ENCODE data around the gene LPCAT2. TPM values are rescaled to one million over a fixed set of nuclear protein-coding genes. Genes with fewer than 3 reads are reported as not detected.
A peak's percentile ranks its signal among the peaks of the same experiment; 100 is the strongest.

Gene LPCAT2
- total and polyA plus RNA-seq, 2 of the 8 experiments (the other 6 are each of a cell fraction or from before 2014, with no cell fraction given): 2.2 to 10.6 TPM

- H4K20me1 ChIP-seq (replicated peaks in 1 of 2; ENCODE audit: control insufficient read depth in 1 of 2, insufficient read depth in 2 of 2, low read length in 2 of 2): peaks cover 0 to 6% of the 10 kb centered on the region in 2 experiments
- no peak overlapping the region for H3K9ac ChIP-seq (replicated peaks in 1 of 4; ENCODE audit: extremely low read depth in 1 of 4, low read depth in 3 of 4, low read length in 3 of 4)
- H3K4me1 ChIP-seq (replicated peaks in 1 of 4; ENCODE audit: control insufficient read depth in 3 of 4, insufficient read depth in 4 of 4, low read length in 3 of 4): peaks cover 3 to 16% (median 7%) of the 10 kb centered on the region in 4 experiments
- no peak overlapping the region; the same call in 1 of the 2 replicates for H2BK5ac ChIP-seq (ENCODE audit: low read depth, low read length)
- no peak overlapping the region for H2BK15ac ChIP-seq (ENCODE audit: low read length)
- H3K14ac ChIP-seq (ENCODE audit: insufficient read length): no peak overlapping the region
- H2BK120ac ChIP-seq (replicated peaks; ENCODE audit: low read depth, low read length): no peak overlapping the region
- H3K79me1 ChIP-seq (ENCODE audit: low read depth, low read length): no peaks in the 10 kb centered on the region; the same call in 1 of the 2 replicates
- 11% methylated on average over 14 of the region's 25 CpGs; no CpG with 5 or more reads in 1 of the 2 experiments for WGBS, 2 experiments (ENCODE audit: extremely low coverage in 1 of 2, insufficient coverage in 1 of 2, insufficient read length in 1 of 2, insufficient replicate concordance in 2 of 2, low coverage in 1 of 2, low lambda C conversion rate in 2 of 2, missing lambda C conversion rate in 1 of 2)
- no peak overlapping the region; the same call in 1 of the 2 replicates for H4K8ac ChIP-seq (ENCODE audit: extremely low read depth, insufficient read depth, low read length)
- H3K18ac ChIP-seq (ENCODE audit: extremely low read depth, low read length): 0 out of 2 replicates have a peak overlapping the region, but pooled peaks have one; percentile 67
- H3K9me3 ChIP-seq (ENCODE audit: insufficient read depth in 2 of 2, low read depth in 1 of 2, low read length in 1 of 2): no peaks in the 10 kb centered on the region
- no peak overlapping the region for H2BK20ac ChIP-seq (ENCODE audit: low read length)
- ChIA-PET CTCF (ENCODE audit: partially characterized antibody) (interaction anchor here (0.8 to 3.0 kb wide), 7 partner anchors 12 to 222 kb away, joined by 3 to 14 read pairs (median 4); no protein-coding TSS in a partner anchor), POLR2A (ENCODE audit: partially characterized antibody) (interaction anchor here (0.8 to 1.5 kb wide), 7 partner anchors 8 to 30 kb away, joined by 3 to 8 read pairs (median 4); no protein-coding TSS in a partner anchor)
- H2BK12ac ChIP-seq (ENCODE audit: low read depth, low read length): no peak overlapping the region
- H3K56ac ChIP-seq (replicated peaks; ENCODE audit: insufficient read length, low read depth, low read length): no peak overlapping the region
- no peaks in the 10 kb centered on the region for H3K79me2 ChIP-seq (ENCODE audit: control insufficient read depth in 1 of 2, insufficient read depth in 2 of 2, low read length in 2 of 2)
- no peak overlapping the region for H3K23ac ChIP-seq (ENCODE audit: insufficient read length)
- no peak overlapping the region for H3K27ac ChIP-seq (ENCODE audit: low read depth, low read length)
- peak overlapping the region; percentile 28 to 75 (median 65) for H3K4me3 ChIP-seq (ENCODE audit: extremely low read depth in 1 of 4, insufficient read depth in 2 of 4, low read depth in 3 of 4, low read length in 4 of 4)
- DNase-seq (ENCODE audit: low read depth in 1 of 2, low spot score in 2 of 2): peak in 1 of 2 experiments; percentile 63
- no peak overlapping the region for H4K5ac ChIP-seq (ENCODE audit: insufficient read length, low read depth, low read length)
- no peaks in the 10 kb centered on the region; a peak in 2 of 8 replicates for H3K36me3 ChIP-seq (ENCODE audit: control insufficient read depth in 2 of 4, insufficient read depth in 4 of 4, low read length in 3 of 4)
- no peak for FAIRE-seq
- no peak overlapping the region for H2AK5ac ChIP-seq (ENCODE audit: low read depth, low read length)
- peaks cover 15% of the 10 kb centered on the region for H3K23me2 ChIP-seq (ENCODE audit: low read depth, low read length)
- peaks cover 7 to 48% (median 31%) of the 10 kb centered on the region in 4 experiments for H3K27me3 ChIP-seq (replicated peaks in 1 of 4; ENCODE audit: control insufficient read depth in 3 of 4, extremely low read depth in 1 of 4, insufficient read depth in 3 of 4, low read length in 3 of 4)
- no peak overlapping the region for H3K4ac ChIP-seq (replicated peaks; ENCODE audit: insufficient read length, low read depth, low read length)
- H3K4me2 ChIP-seq (ENCODE audit: insufficient read depth in 1 of 2, low read depth in 2 of 2, low read length in 2 of 2): peak overlapping the region; percentile 91 to 97
- H4K91ac ChIP-seq (replicated peaks; ENCODE audit: insufficient read length, low read length): no peak overlapping the region
- no peak overlapping the region for H2AFZ ChIP-seq (ENCODE audit: low read length)
- no peak for TF ChIP-seq TEAD4 (IDR thresholded peaks at IDR 0.05; ENCODE audit: low read depth, low read length)
- TF ChIP-seq ATF3 (IDR thresholded peaks at IDR 0.05; ENCODE audit: insufficient read depth, low read depth, low read length): no peak
- no peak for TF ChIP-seq BACH1 (IDR thresholded peaks at IDR 0.05; ENCODE audit: low read length)
- no peak for TF ChIP-seq RFX5 (IDR thresholded peaks at IDR 0.05; ENCODE audit: borderline replicate concordance, low read depth, low read length)
- TF ChIP-seq POU5F1 (IDR thresholded peaks at IDR 0.05; ENCODE audit: low read depth, low read length): no peak
- no peak for TF ChIP-seq ASH2L (IDR thresholded peaks at IDR 0.05; ENCODE audit: low read length)
- no peak for TF ChIP-seq POLR2A (IDR thresholded peaks at IDR 0.05; ENCODE audit: control extremely low read depth in 1 of 2, low read depth in 2 of 2, low read length in 2 of 2)
- TF ChIP-seq MAX (IDR thresholded peaks at IDR 0.05): peak; percentile 37; the same call in 1 of the 2 replicates
- 0 out of 2 replicates have a peak, but pooled peaks have one; percentile 24 for TF ChIP-seq TAF1 (IDR thresholded peaks at IDR 0.05; ENCODE audit: low read depth, low read length)
- no peak for TF ChIP-seq HDAC6 (IDR thresholded peaks at IDR 0.05; ENCODE audit: low read depth, low read length)
- TF ChIP-seq JUN (IDR thresholded peaks at IDR 0.05; ENCODE audit: low read depth, low read length): no peak
- TF ChIP-seq EGR1 (IDR thresholded peaks at IDR 0.05; ENCODE audit: borderline replicate concordance, low read depth, low read length): peak; percentile 42; the same call in 1 of the 2 replicates
- no peak for TF ChIP-seq SUZ12 (IDR thresholded peaks at IDR 0.05; ENCODE audit: low read length)
Measured at GRCh38 chr16:55480228-55480655, 28.6 kb upstream of the LPCAT2 start.
